Activated CD4-positive, alpha-beta T cell treated with anti-CD3 and anti-CD28 coated beads for 36 hours (primary cell): ENCODE measurements around the gene C15orf61. TPM values are rescaled to one million over a fixed set of nuclear protein-coding genes. Genes with fewer than 3 reads are reported as not detected.

ENCODE experiments used
- ATAC-seq: fragments of 200-7000 bp; cut with Tn5 transposase; one replicate; pipeline ENCODE4 v1.10.0; 2021; ENCODE audit warnings: mild to moderate bottlenecking, moderate library complexity
- CTCF ChIA-PET: fragments of 350-600 bp; sonication (Branson Sonifier 250); formaldehyde crosslinking; loops from one replicate; lab custom pipeline; 2021; ENCODE audit warnings: antibody characterized with exemption; lab: Charles Lee
- POLR2A ChIA-PET: fragments of 350-600 bp; sonication (Branson Sonifier 250); formaldehyde crosslinking; loops from one replicate; lab custom pipeline; 2021; ENCODE audit warnings: antibody characterized with exemption, inconsistent platforms; lab: Charles Lee
- DNase-seq: peaks from one replicate; pipeline ENCODE4 v3.0.0-alpha.2; 2020
- H3K27ac Mint-ChIP-seq: one replicate; pipeline ENCODE4 v1.8.0; 2021; ENCODE audit warnings: mixed read lengths
- H3K27me3 Mint-ChIP-seq: one replicate; pipeline ENCODE4 v1.8.0; 2021; ENCODE audit warnings: mixed read lengths
- H3K36me3 Mint-ChIP-seq: one replicate; pipeline ENCODE4 v1.8.0; 2021; ENCODE audit warnings: low read depth, mixed read lengths
- H3K4me1 Mint-ChIP-seq: one replicate; pipeline ENCODE4 v1.8.0; 2021; ENCODE audit warnings: mixed read lengths
- H3K4me3 Mint-ChIP-seq: one replicate; pipeline ENCODE4 v1.8.0; 2021; ENCODE audit warnings: mild to moderate bottlenecking, moderate library complexity, mixed read lengths
- H3K9me3 Mint-ChIP-seq: one replicate; pipeline ENCODE4 v1.8.0; 2021; ENCODE audit warnings: low read depth, mixed read lengths
- intact Hi-C, 2 experiments: fragments of 100-400 bp; cut with DNase I in 1 of 2; cut with micrococcal nuclease in 1 of 2; formaldehyde crosslinking; loops; one replicate each; pipeline versions ENCODE4 v1.14.2 to v1.15.1; 2022 to 2024; cut with DNase I, micrococcal nuclease
- total RNA-seq, 2 experiments: library from RNA; stranded (reverse); gene quantifications; one replicate each; pipeline ENCODE4 v1.2.3, GENCODE V29; 2021

Gene C15orf61
- total RNA-seq, 2 experiments from 2014 or later = 3.4 to 5.0 TPM

- Mint-ChIP-seq H3K27ac (no peak overlapping the region), H3K4me1 (peaks cover 4% of the 10 kb centered on the region), H3K27me3 (no peaks in the 10 kb centered on the region), H3K4me3 (no peak overlapping the region), H3K9me3 (no peaks in the 10 kb centered on the region), H3K36me3 (peaks cover 6% of the 10 kb centered on the region)
- CTCF ChIA-PET = interaction anchor here (1.3 kb wide), 1 partner anchor 42 kb away, joined by 4 read pairs; no protein-coding TSS in a partner anchor
- intact Hi-C loops = no loop called here
- POLR2A ChIA-PET = no interaction called here
- ATAC-seq (no peak), DNase-seq (no peak)
Measured at GRCh38 chr15:67570875-67571647, 50.1 kb downstream of the C15orf61 start.

- CTCF ChIA-PET = no interaction called here
- ATAC-seq = no peak
- Mint-ChIP-seq H3K27me3 (no peaks in the 10 kb centered on the region), H3K4me1 (peaks cover 4% of the 10 kb centered on the region), H3K27ac (no peak overlapping the region), H3K4me3 (no peak overlapping the region), H3K36me3 (peaks cover 6% of the 10 kb centered on the region), H3K9me3 (no peaks in the 10 kb centered on the region)
- DNase-seq = no peak
- POLR2A ChIA-PET = no interaction called here
- intact Hi-C loops = no loop called here
Measured at GRCh38 chr15:67571648-67572415, 50.9 kb downstream of the C15orf61 start.

- no peak overlapping the region for H3K4me3 Mint-ChIP-seq
- H3K4me1 Mint-ChIP-seq = peaks cover 4% of the 10 kb centered on the region
- intact Hi-C loops = no loop called here
- CTCF ChIA-PET = interaction anchor here (0.6 to 1.1 kb wide), 3 partner anchors 12 to 523 kb away, joined by 3 to 4 read pairs (median 3); no protein-coding TSS in a partner anchor
- ATAC-seq (no peak), DNase-seq (no peak)
- H3K27ac Mint-ChIP-seq = no peak overlapping the region
- H3K36me3 Mint-ChIP-seq = peaks cover 5% of the 10 kb centered on the region
- POLR2A ChIA-PET = no interaction called here
- no peaks in the 10 kb centered on the region for H3K9me3 Mint-ChIP-seq
- no peaks in the 10 kb centered on the region for H3K27me3 Mint-ChIP-seq
Measured at GRCh38 chr15:67573194-67573593, 52.3 kb downstream of the C15orf61 start.

GRCh38 chr15:67575039-67575502 is 54.1 kb downstream of the C15orf61 start:
- peaks cover 2% of the 10 kb centered on the region for H3K36me3 Mint-ChIP-seq
- H3K27me3 Mint-ChIP-seq = no peaks in the 10 kb centered on the region
- H3K9me3 Mint-ChIP-seq = no peaks in the 10 kb centered on the region
- peaks cover 4% of the 10 kb centered on the region for H3K4me1 Mint-ChIP-seq
- H3K4me3 Mint-ChIP-seq = no peak overlapping the region
- ChIA-PET POLR2A (no interaction called here), CTCF (no interaction called here)
- ATAC-seq (no peak), DNase-seq (no peak)
- H3K27ac Mint-ChIP-seq = no peak overlapping the region
- intact Hi-C loops = no loop called here

- H3K4me3 Mint-ChIP-seq = no peak overlapping the region
- H3K4me1 Mint-ChIP-seq = peaks cover 4% of the 10 kb centered on the region
- H3K9me3 Mint-ChIP-seq = no peaks in the 10 kb centered on the region
- intact Hi-C loops = no loop called here
- peaks cover 4% of the 10 kb centered on the region for H3K36me3 Mint-ChIP-seq
- no peak for ATAC-seq
- ChIA-PET POLR2A (no interaction called here), CTCF (no interaction called here)
- H3K27ac Mint-ChIP-seq = no peak overlapping the region
- no peak for DNase-seq
- H3K27me3 Mint-ChIP-seq = no peaks in the 10 kb centered on the region
Measured at GRCh38 chr15:67578020-67578600, 57.2 kb downstream of the C15orf61 start.

- Mint-ChIP-seq H3K4me3 (no peak overlapping the region), H3K36me3 (peaks cover 4% of the 10 kb centered on the region), H3K4me1 (peaks cover 4% of the 10 kb centered on the region), H3K9me3 (no peaks in the 10 kb centered on the region), H3K27me3 (no peaks in the 10 kb centered on the region), H3K27ac (no peak overlapping the region)
- CTCF ChIA-PET = interaction anchor here (1.5 kb wide), 1 partner anchor 136 kb away, joined by 3 read pairs; no protein-coding TSS in a partner anchor
- ATAC-seq = no peak
- DNase-seq = no peak
- POLR2A ChIA-PET = no interaction called here
- intact Hi-C loops = no loop called here
Measured at GRCh38 chr15:67579164-67579563, 58.2 kb downstream of the C15orf61 start.

Other genes starting within 250 kb of the C15orf61 start
- 10 to 100 TPM; 18.0 to 26.7 TPM for gene MAP2K5, start 21.6 kb downstream of the C15orf61 start, total RNA-seq